ENCODE data around the gene SPI1. TPM values are rescaled to one million over a fixed set of nuclear protein-coding genes. Genes with fewer than 3 reads are reported as not detected.
A peak's percentile ranks its signal among the peaks of the same experiment; 100 is the strongest.

The SPI1 gene
- total and polyA plus RNA-seq, 4 donors = 7.9 to 12.9 (median 9.7) TPM

DNA sequence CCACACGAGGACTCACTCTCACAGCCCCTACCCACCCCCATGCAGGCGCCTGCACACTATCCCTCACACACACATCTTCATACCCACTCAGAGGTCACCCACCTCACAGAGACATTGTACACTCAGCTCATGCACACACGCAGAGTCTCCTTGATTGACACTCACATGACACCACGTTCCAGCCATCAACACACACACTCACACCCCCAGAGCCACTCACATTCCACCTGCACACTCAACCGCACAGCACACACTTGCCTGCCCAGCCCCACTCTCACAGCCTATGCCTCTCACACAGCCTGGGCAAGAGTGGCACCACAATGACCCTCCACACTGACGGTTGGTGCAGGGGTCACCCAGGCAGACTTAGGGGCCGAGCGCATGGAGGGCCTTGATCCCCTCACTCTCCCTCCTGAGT is 2.2 kb downstream of the SPI1 start:
- no peaks in the 10 kb centered on the region for H3K9me3 ChIP-seq (ENCODE audit: control insufficient read depth, insufficient read depth, low read length)
- H3K4me3 ChIP-seq (ENCODE audit: low read depth, low read length) = no peak overlapping the region
- WGBS (ENCODE audit: insufficient coverage) = 80% methylated on average over 8 of the region's 8 CpGs
- no peaks in the 10 kb centered on the region for H3K27me3 ChIP-seq (ENCODE audit: control insufficient read depth, insufficient read depth, low read length)
- DNase-seq (ENCODE audit: low read depth in 4 of 6, low spot score in 6 of 6) = no peak
- H3K36me3 ChIP-seq (ENCODE audit: control insufficient read depth, insufficient read depth, low read length) = no peaks in the 10 kb centered on the region
- H3K27ac ChIP-seq (ENCODE audit: low read depth, low read length) = no peak overlapping the region
- H3K4me1 ChIP-seq (ENCODE audit: control insufficient read depth, insufficient read depth, low read length) = peaks cover 9% of the 10 kb centered on the region

- Histone ChIP-seq H3K27me3 (ENCODE audit: control insufficient read depth, insufficient read depth, low read length) (no peaks in the 10 kb centered on the region), H3K4me3 (ENCODE audit: low read depth, low read length) (no peak overlapping the region), H3K36me3 (ENCODE audit: control insufficient read depth, insufficient read depth, low read length) (no peaks in the 10 kb centered on the region), H3K4me1 (ENCODE audit: control insufficient read depth, insufficient read depth, low read length) (peaks cover 9% of the 10 kb centered on the region), H3K27ac (ENCODE audit: low read depth, low read length) (no peak overlapping the region), H3K9me3 (ENCODE audit: control insufficient read depth, insufficient read depth, low read length) (no peaks in the 10 kb centered on the region)
- 89% methylated on average over 12 of the region's 13 CpGs for WGBS (ENCODE audit: insufficient coverage)
- no peak for DNase-seq (ENCODE audit: low read depth in 4 of 6, low spot score in 6 of 6)
Observed at GRCh38 chr11:47375546-47376085, 2.7 kb downstream of the SPI1 start.

DNA sequence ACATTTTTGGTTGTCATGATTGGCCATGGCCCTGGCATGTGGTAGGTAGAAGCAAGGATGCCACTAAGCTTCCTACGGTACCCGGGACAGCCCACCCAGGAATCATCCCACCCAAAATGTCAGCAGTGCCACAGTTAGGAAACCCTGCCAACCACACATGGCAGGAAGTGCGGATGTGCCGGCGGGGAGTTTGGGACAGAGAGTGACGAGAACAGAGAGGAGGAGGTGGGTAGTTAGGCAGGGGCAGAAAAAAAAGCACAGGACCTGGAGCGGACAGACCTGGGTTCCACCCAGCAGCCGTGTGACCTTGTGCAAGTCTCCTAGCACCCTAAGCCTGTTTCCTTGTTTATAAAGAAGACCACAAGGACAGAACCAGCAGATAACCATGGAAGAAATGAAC is 3.3 kb downstream of the SPI1 start:
- no peak for DNase-seq (ENCODE audit: low read depth in 4 of 6, low spot score in 6 of 6)
- WGBS (ENCODE audit: insufficient coverage) = 76% methylated on average over 6 of the region's 8 CpGs
- no peaks in the 10 kb centered on the region for H3K9me3 ChIP-seq (ENCODE audit: control insufficient read depth, insufficient read depth, low read length)

DNA sequence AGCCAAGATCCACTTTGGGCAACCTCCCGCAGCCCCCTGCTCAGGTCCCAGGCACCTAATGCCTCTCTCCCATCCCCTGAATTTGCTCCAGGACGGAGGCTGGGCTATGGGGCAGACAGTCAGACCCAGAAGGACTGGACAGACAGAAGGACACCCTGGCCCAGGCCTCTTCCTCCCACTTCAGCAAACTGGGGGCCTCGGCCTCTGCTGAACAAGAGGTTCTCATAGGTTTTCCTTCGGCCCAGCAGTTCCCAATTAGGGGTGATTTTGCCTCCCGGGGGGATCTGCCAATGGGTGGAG is 3.7 kb downstream of the SPI1 start:
- H3K4me3 ChIP-seq (ENCODE audit: low read depth, low read length) = no peak overlapping the region
- peaks cover 9% of the 10 kb centered on the region for H3K4me1 ChIP-seq (ENCODE audit: control insufficient read depth, insufficient read depth, low read length)
- no peaks in the 10 kb centered on the region for H3K27me3 ChIP-seq (ENCODE audit: control insufficient read depth, insufficient read depth, low read length)
- 78% methylated on average over 3 of the region's 5 CpGs for WGBS (ENCODE audit: insufficient coverage)
- H3K36me3 ChIP-seq (ENCODE audit: control insufficient read depth, insufficient read depth, low read length) = no peaks in the 10 kb centered on the region
- no peaks in the 10 kb centered on the region for H3K9me3 ChIP-seq (ENCODE audit: control insufficient read depth, insufficient read depth, low read length)
- DNase-seq (ENCODE audit: low read depth in 4 of 6, low spot score in 6 of 6) = no peak
- no peak overlapping the region for H3K27ac ChIP-seq (ENCODE audit: low read depth, low read length)

More for the DNA sequence above, 3.3 kb downstream of the SPI1 start:
- Histone ChIP-seq H3K27ac (ENCODE audit: low read depth, low read length) (no peak overlapping the region), H3K4me3 (ENCODE audit: low read depth, low read length) (no peak overlapping the region), H3K4me1 (ENCODE audit: control insufficient read depth, insufficient read depth, low read length) (peaks cover 9% of the 10 kb centered on the region), H3K27me3 (ENCODE audit: control insufficient read depth, insufficient read depth, low read length) (no peaks in the 10 kb centered on the region), H3K36me3 (ENCODE audit: control insufficient read depth, insufficient read depth, low read length) (no peaks in the 10 kb centered on the region)

DNA sequence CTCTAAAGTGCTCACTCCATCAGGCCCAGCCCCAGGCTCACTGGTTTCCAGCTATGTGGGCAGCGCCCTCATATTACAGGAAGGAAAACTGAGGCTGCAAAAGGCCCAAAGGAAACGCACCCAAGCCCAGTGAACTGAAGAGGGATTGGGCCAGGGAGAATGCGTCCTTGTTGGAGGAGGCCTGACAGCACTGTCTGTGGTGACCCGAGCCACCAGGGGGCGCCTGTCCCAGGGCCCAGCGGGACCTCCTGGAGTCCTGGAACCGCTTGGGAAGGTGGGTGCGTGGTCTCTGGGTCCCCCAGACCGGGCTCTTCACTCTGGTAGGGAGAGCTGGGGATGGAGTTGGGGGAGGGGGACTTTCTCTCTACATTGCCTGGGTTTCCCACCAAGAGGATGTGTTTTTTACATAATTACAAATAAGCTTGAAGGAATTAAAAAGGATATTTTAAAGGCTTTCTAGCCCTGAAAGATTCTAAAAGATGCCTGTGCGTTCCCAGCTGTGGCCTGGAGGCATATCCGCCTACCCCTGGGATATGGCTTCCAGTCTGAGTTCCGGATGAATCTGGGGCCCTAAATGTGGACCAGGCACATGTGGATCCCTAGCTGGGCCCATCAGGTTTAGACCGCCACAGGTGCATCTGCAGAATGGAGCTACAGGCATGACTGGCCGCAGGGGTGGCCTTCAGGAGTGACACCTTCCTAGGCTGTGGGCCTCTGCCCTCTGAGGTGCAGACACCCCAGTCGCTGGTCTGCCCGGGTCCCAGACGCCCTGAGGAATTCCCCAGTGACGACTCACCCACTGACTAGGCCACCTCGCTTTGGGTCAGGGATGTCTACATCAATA is 4.2 kb downstream of the SPI1 start:
- 56% methylated on average over 17 of the region's 19 CpGs for WGBS (ENCODE audit: insufficient coverage)
- no peaks in the 10 kb centered on the region for H3K27me3 ChIP-seq (ENCODE audit: control insufficient read depth, insufficient read depth, low read length)
- H3K9me3 ChIP-seq (ENCODE audit: control insufficient read depth, insufficient read depth, low read length) = no peaks in the 10 kb centered on the region
- peak in 5 of 6 donors; percentile 18 to 79 (median 23) for DNase-seq (ENCODE audit: low read depth in 4 of 6, low spot score in 6 of 6)
- no peak overlapping the region for H3K27ac ChIP-seq (ENCODE audit: low read depth, low read length)
- no peak overlapping the region for H3K4me3 ChIP-seq (ENCODE audit: low read depth, low read length)
- H3K4me1 ChIP-seq (ENCODE audit: control insufficient read depth, insufficient read depth, low read length) = peaks cover 9% of the 10 kb centered on the region
- no peaks in the 10 kb centered on the region for H3K36me3 ChIP-seq (ENCODE audit: control insufficient read depth, insufficient read depth, low read length)

DNA sequence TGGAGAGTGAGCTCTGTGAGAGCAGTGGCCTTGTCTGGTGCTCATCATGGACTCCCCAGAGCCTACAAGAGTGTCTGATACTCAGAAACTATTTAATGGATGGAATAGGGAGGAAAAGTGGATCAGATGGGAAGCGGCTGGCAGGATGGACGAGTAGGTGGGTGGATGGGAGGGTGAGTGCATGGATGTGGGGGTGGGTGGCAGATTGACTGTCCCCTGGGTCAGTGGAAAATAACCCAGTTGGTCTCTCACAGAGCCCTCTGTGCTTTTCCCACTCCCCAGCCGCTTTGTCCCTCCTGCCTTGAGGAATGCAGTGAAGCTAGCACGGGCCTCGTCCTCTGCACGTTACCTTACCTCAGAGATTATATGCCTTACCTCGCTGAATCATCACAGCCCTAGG is 5.9 kb downstream of the SPI1 start:
- DNase-seq (ENCODE audit: low read depth in 4 of 6, low spot score in 6 of 6) = no peak
- Histone ChIP-seq H3K4me1 (ENCODE audit: control insufficient read depth, insufficient read depth, low read length) (peaks cover 9% of the 10 kb centered on the region), H3K27ac (ENCODE audit: low read depth, low read length) (no peak overlapping the region), H3K4me3 (ENCODE audit: low read depth, low read length) (no peak overlapping the region), H3K36me3 (ENCODE audit: control insufficient read depth, insufficient read depth, low read length) (no peaks in the 10 kb centered on the region), H3K27me3 (ENCODE audit: control insufficient read depth, insufficient read depth, low read length) (no peaks in the 10 kb centered on the region), H3K9me3 (ENCODE audit: control insufficient read depth, insufficient read depth, low read length) (no peaks in the 10 kb centered on the region)
- WGBS (ENCODE audit: insufficient coverage) = no CpG with 5 or more reads among the region's 7 CpGs

DNA sequence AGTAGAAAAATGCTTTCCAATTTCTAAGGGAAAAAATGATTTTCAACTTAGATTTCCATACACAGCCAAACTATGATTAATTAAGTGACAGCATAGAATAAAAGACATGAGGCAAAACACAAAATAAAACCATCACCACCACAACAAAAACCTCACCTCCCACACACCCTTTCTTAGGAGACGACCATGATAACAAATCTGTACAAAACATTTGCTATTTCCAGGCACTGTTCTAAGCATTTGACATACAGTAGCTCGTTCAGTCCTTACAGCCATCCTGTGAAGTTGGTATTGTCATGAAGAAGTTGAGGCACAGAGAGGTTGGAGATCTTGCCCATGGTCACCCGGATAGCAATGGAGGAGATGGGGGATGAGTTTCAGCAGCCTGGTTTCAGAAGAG is 8.7 kb downstream of the SPI1 start:
- Histone ChIP-seq H3K27me3 (ENCODE audit: control insufficient read depth, insufficient read depth, low read length) (no peaks in the 10 kb centered on the region), H3K9me3 (ENCODE audit: control insufficient read depth, insufficient read depth, low read length) (no peaks in the 10 kb centered on the region), H3K36me3 (ENCODE audit: control insufficient read depth, insufficient read depth, low read length) (no peaks in the 10 kb centered on the region), H3K27ac (ENCODE audit: low read depth, low read length) (no peak overlapping the region), H3K4me3 (ENCODE audit: low read depth, low read length) (no peak overlapping the region), H3K4me1 (ENCODE audit: control insufficient read depth, insufficient read depth, low read length) (peaks cover 9% of the 10 kb centered on the region)
- 54% methylated on average over 2 of the region's 3 CpGs for WGBS (ENCODE audit: insufficient coverage)
- DNase-seq (ENCODE audit: low read depth in 4 of 6, low spot score in 6 of 6) = no peak

- no peak overlapping the region for H3K27ac ChIP-seq (ENCODE audit: low read depth, low read length)
- no peak for DNase-seq (ENCODE audit: low read depth in 4 of 6, low spot score in 6 of 6)
- H3K9me3 ChIP-seq (ENCODE audit: control insufficient read depth, insufficient read depth, low read length) = no peaks in the 10 kb centered on the region
- H3K4me3 ChIP-seq (ENCODE audit: low read depth, low read length) = no peak overlapping the region
- H3K36me3 ChIP-seq (ENCODE audit: control insufficient read depth, insufficient read depth, low read length) = no peaks in the 10 kb centered on the region
- no peaks in the 10 kb centered on the region for H3K27me3 ChIP-seq (ENCODE audit: control insufficient read depth, insufficient read depth, low read length)
- WGBS (ENCODE audit: insufficient coverage) = no CpG with 5 or more reads among the region's 1 CpG
- no peaks in the 10 kb centered on the region for H3K4me1 ChIP-seq (ENCODE audit: control insufficient read depth, insufficient read depth, low read length)
Observed at GRCh38 chr11:47366020-47366490, 12.3 kb downstream of the SPI1 start.

DNA sequence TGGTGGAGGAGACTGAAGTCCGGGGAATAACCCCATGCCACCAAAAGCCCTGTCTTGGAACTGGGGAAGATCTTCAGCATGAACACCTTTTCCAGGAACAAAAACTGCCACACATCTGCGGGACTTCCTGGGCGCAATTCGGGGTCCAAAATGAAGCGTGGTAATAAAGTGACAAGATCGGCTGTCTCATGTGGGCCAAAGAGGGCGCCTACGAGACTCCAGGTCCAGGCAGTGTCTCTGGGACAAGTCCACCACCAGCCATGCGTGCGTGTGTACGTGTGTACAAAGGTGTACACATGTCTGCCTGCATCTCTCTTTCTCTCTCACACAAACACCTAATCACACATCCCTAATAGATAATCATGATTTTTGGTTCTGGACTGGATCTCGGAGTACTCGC is 16.9 kb downstream of the SPI1 start:
- no peaks in the 10 kb centered on the region for H3K4me1 ChIP-seq (ENCODE audit: control insufficient read depth, insufficient read depth, low read length)
- H3K27me3 ChIP-seq (ENCODE audit: control insufficient read depth, insufficient read depth, low read length) = no peaks in the 10 kb centered on the region
- H3K4me3 ChIP-seq (ENCODE audit: low read depth, low read length) = no peak overlapping the region
- H3K9me3 ChIP-seq (ENCODE audit: control insufficient read depth, insufficient read depth, low read length) = no peaks in the 10 kb centered on the region
- WGBS (ENCODE audit: insufficient coverage) = 71% methylated on average over 11 of the region's 13 CpGs
- H3K27ac ChIP-seq (ENCODE audit: low read depth, low read length) = no peak overlapping the region
- no peak for DNase-seq (ENCODE audit: low read depth in 4 of 6, low spot score in 6 of 6)
- peaks cover 6% of the 10 kb centered on the region for H3K36me3 ChIP-seq (ENCODE audit: control insufficient read depth, insufficient read depth, low read length)

GRCh38 chr11:47360341-47360740 is 18.0 kb downstream of the SPI1 start:
- peaks cover 11% of the 10 kb centered on the region for H3K36me3 ChIP-seq (ENCODE audit: control insufficient read depth, insufficient read depth, low read length)
- no peak overlapping the region for H3K4me3 ChIP-seq (ENCODE audit: low read depth, low read length)
- no peaks in the 10 kb centered on the region for H3K27me3 ChIP-seq (ENCODE audit: control insufficient read depth, insufficient read depth, low read length)
- no peak overlapping the region for H3K27ac ChIP-seq (ENCODE audit: low read depth, low read length)
- no peaks in the 10 kb centered on the region for H3K4me1 ChIP-seq (ENCODE audit: control insufficient read depth, insufficient read depth, low read length)
- DNase-seq (ENCODE audit: low read depth in 4 of 6, low spot score in 6 of 6) = no peak
- H3K9me3 ChIP-seq (ENCODE audit: control insufficient read depth, insufficient read depth, low read length) = no peaks in the 10 kb centered on the region
- 97% methylated on average over 10 of the region's 15 CpGs for WGBS (ENCODE audit: insufficient coverage)

Measured in spinal cord (tissue), 10 donors.